Omental fat pad (tissue), 4 donors: ENCODE results near the gene VEGFA. TPM values are rescaled to one million over a fixed set of nuclear protein-coding genes. Genes with fewer than 3 reads are reported as not detected.

ENCODE experiments used
- ATAC-seq: fragments of 150-250 bp; one replicate; pipeline ENCODE4 v1.9.1; 2016; ENCODE audit warnings: mild to moderate bottlenecking, moderate library complexity; ENCODE audit not compliant: low FRiP score
- DNase-seq: peaks from one replicate; pipeline ENCODE4 v3.0.0-alpha.2; 2019; ENCODE audit warnings: low spot score
- total RNA-seq, 4 donors: library from RNA; depleted of rRNA; stranded (reverse); fragments of >200 nt; gene quantifications; one replicate each; pipeline ENCODE4 v1.1.0, GENCODE V29; 2016
- TF ChIP-seq, protein P1 (sequence below), 3 donors: fragments of 450-650 bp; IDR thresholded peaks; one replicate each; pipeline ENCODE4 v1.5.1; 2016 to 2017; ENCODE audit warnings: antibody characterized with exemption in 3 of 3, mild to moderate bottlenecking in 3 of 3, moderate library complexity in 2 of 3

Gene VEGFA
- total RNA-seq, 4 donors from 2014 or later, result 157 to 656 (median 510) TPM

DNA sequence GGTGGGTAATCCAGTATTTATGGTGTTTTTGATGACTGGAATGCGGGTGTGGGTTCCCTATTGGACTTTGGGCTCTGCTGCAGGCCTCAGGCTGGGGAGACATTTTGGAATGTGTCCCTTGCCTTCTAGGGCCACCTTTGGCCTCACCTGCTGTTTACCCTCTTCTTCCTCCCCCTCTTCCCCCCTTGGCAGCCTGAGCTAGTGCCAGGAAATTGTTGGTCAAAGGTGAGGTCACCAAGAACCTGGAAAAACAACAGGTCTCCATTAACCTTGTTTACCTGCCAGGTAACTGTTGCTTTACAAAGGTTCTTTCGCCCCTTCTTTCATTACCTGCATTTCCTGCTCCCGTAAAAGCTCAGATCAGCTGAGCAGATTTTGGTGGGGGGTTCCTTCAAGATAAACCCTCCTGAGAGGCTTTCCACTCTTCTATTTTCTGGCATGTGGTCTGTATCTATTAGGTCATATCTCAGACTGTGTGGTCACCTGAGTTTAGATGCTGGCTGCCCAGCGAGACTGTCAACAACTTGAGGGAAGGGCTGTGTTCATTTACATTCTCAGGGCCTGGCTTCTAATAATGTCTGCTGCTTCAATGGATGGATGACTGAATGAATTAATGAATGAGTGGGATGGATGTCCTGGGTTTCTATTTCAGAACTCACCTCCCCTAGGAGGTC lies 34.7 kb downstream of the VEGFA start:
- TF ChIP-seq, protein P1, sequence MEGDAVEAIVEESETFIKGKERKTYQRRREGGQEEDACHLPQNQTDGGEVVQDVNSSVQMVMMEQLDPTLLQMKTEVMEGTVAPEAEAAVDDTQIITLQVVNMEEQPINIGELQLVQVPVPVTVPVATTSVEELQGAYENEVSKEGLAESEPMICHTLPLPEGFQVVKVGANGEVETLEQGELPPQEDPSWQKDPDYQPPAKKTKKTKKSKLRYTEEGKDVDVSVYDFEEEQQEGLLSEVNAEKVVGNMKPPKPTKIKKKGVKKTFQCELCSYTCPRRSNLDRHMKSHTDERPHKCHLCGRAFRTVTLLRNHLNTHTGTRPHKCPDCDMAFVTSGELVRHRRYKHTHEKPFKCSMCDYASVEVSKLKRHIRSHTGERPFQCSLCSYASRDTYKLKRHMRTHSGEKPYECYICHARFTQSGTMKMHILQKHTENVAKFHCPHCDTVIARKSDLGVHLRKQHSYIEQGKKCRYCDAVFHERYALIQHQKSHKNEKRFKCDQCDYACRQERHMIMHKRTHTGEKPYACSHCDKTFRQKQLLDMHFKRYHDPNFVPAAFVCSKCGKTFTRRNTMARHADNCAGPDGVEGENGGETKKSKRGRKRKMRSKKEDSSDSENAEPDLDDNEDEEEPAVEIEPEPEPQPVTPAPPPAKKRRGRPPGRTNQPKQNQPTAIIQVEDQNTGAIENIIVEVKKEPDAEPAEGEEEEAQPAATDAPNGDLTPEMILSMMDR (IDR thresholded peaks at IDR 0.05), result no peak
- ATAC-seq (no peak), DNase-seq (no peak)

DNA sequence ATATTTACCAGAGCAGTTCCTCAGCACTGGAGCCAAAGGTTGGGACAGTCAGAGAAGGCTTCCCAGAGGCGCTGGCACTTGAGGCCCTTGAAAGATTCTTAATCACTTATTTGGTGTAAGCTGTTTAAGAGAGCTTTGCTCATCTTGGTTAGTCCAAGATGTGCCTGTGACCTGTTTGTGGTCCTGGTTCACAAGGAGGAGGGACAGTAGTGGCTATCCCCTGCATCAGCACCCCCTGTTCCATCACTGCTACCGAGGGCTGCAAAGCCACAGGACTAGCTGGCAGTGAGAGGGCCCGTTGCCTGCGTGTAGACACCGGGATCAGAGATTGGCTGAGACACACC lies 35.7 kb downstream of the VEGFA start:
- TF ChIP-seq, protein P1 (IDR thresholded peaks at IDR 0.05), result no peak
- ATAC-seq (no peak), DNase-seq (no peak)

DNA sequence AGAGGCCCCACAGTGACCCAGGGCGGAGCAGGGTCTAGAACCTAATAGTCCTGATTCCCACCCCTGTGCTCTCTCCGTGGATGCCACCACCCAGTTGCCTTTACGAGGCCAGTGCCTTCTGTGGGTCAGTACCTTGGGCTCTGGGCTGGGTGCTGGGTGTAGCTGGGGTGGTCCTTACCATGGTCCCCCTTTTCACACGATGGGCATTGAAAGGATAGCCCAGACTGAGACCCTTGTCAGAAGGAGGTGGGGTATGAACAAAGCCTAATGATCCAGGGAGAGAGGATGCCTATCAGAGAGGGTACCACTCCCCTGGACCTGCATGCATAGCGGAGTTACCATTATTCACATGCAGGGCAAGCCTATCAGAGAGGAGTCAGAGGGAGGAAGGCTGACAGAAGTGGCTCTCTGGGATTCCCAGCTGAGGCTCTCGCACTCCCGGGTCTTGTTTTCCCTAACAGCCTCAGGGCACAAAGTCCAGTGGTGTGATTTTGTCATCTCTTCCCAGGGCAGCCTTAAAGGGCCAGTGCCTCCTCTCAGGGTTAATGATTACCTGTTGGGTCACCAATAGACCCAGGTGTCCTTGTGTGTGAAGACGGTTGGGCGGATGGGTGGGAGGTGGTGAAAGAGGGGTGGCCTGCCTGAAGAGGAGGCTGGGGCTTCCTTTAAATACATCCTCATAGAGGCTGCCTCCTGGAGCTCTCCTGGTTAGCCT lies 36.2 kb downstream of the VEGFA start:
- ATAC-seq (no peak), DNase-seq (no peak)
- TF ChIP-seq, protein P1 (IDR thresholded peaks at IDR 0.05), result no peak

DNA sequence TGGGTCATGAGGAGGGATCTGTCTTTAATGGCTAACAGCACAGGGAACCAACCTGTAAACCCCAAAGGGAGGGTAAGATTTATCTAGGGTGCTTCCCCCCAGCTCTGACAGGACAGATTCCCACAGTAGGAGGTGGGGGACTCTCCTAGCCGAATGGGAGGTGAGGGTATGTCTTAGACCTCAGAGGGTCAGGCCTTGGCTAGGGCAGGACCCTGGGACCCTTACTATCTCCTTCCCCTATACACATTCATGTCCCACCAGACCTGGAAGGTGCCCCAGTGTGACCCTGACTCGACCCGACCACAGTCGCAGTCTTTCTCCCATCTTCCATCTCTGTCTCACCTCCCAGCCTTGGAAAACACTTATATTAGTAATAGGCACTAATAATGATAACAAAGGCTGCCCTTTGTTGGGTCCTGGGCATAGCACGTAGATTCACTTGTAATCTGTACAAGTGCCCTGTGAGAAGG lies 36.8 kb downstream of the VEGFA start:
- DNase-seq (no peak), ATAC-seq (no peak)
- TF ChIP-seq, protein P1 (IDR thresholded peaks at IDR 0.05), result no peak

DNA sequence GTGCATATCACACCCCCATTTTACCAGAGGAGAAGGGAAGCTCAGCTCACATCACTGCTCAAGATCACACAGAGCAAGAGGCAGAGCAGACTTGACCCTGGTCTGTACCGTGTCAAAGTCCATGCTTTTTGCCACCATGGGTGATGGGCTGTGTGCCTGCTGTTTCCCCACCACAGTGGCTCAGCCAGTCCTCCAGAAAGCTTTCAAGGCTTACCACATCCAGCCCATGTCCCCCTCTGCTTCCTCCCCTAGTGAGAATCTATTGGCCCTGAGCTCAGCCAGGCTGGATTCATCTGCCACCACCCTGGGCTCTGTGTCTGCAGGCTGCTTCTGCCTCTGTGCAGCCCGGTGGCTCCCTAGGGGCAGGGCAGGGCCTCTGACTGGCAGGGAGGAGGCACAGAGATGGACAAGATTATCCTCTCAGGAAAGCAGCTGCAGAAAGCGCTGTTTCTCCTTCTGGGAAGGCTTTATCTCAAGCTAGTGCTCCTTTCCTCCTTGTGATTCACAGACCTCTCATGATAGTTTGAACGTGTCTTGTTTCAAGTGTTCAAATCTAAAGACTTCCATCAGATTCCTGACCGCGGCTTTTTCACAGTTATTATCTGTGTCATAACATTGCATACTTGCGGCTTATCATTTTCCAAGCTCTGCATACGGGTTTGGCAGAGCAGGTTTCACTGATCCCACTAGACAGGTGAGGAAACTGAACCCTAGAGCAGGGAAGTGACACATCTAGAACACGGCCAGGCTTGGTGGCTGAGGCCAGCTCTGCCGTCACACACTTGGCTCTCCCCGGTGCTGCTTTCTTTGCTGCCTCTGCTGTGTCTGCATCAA lies 37.4 kb downstream of the VEGFA start:
- no peak for ATAC-seq
- no peak for DNase-seq
- TF ChIP-seq, protein P1 (IDR thresholded peaks at IDR 0.05), result no peak

DNA sequence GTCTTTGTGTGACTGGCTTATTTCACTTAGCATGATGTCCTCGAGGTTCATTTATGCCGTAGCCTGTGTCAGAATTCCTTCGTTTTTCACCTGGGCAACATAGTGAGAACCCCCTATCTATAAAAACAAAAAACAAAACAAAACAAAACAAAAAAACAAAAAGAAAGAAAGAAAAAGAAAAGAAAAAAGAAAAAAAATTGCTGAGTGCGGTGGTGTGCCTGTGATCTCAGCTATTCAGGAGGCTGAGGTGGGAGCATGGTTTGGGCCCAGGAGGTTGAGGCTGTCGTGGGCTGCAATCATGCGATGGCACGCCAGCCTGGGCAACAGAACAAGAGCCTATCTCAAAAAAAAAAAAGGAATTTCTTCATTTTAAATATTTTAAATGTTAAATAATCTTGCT lies 38.4 kb downstream of the VEGFA start:
- no peak for DNase-seq
- no peak for ATAC-seq
- TF ChIP-seq, protein P1 (IDR thresholded peaks at IDR 0.05), result no peak
